GM23338 (cell line): Measurements from ENCODE around the gene TCERG1. TPM values are rescaled to one million over a fixed set of nuclear protein-coding genes. Genes with fewer than 3 reads are reported as not detected.
A peak's percentile ranks its signal among the peaks of the same experiment; 100 is the strongest.

Experiments used
- ATAC-seq: fragments of 200-7000 bp; cut with Tn5 transposase; 3 replicates; pipeline ENCODE4 v1.9.1; 2020
- DNase-seq: peaks from one replicate; pipeline ENCODE4 v3.0.0-alpha.2; 2015; ENCODE audit warnings: low spot score
- H2AFZ ChIP-seq: fragments of 200-600 bp; sonication (generic); 2 replicates; pipeline ENCODE4 v1.8.0; 2016; ENCODE audit warnings: antibody characterized with exemption, mild to moderate bottlenecking, moderate library complexity
- H3F3A ChIP-seq: fragments of 200-600 bp; sonication (generic); replicated peaks from 2 replicates; pipeline ENCODE4 v1.8.0; 2017; ENCODE audit warnings: antibody characterized with exemption, mixed run types, low read depth
- H3K27ac ChIP-seq: fragments of 200-600 bp; sonication (generic); 2 replicates; pipeline ENCODE4 v1.6.1; 2016; ENCODE audit warnings: low read depth
- H3K27me3 ChIP-seq: fragments of 200-600 bp; sonication (generic); 2 replicates; pipeline ENCODE4 v1.8.0; 2016; ENCODE audit warnings: mild to moderate bottlenecking, mixed run types, moderate library complexity; ENCODE audit not compliant: insufficient read depth
- H3K36me3 ChIP-seq: fragments of 200-600 bp; sonication (generic); 2 replicates; pipeline ENCODE4 v1.8.0; 2016; ENCODE audit warnings: mild to moderate bottlenecking; ENCODE audit not compliant: insufficient read depth
- H3K4me1 ChIP-seq: fragments of 200-600 bp; sonication (generic); 2 replicates; pipeline ENCODE4 v1.8.0; 2016; ENCODE audit warnings: mild to moderate bottlenecking, moderate library complexity; ENCODE audit not compliant: insufficient read depth
- H3K4me2 ChIP-seq: fragments of 200-600 bp; sonication (generic); 2 replicates; pipeline ENCODE4 v1.7.1; 2017; ENCODE audit warnings: mixed run types
- H3K4me3 ChIP-seq: fragments of 200-600 bp; sonication (generic); 2 replicates; pipeline ENCODE4 v1.6.1; 2016; ENCODE audit warnings: mixed run types
- H3K79me2 ChIP-seq: fragments of 200-600 bp; sonication (generic); replicated peaks from 2 replicates; pipeline ENCODE4 v1.8.0; 2017; ENCODE audit warnings: mild to moderate bottlenecking; ENCODE audit not compliant: insufficient read depth
- H3K9me2 ChIP-seq: fragments of 200-600 bp; sonication (generic); 2 replicates; pipeline ENCODE4 v1.8.0; 2017; ENCODE audit not compliant: insufficient read depth
- H4K20me1 ChIP-seq: fragments of 200-600 bp; sonication (generic); replicated peaks from 2 replicates; pipeline ENCODE4 v1.8.0; 2017; ENCODE audit warnings: mild to moderate bottlenecking; ENCODE audit not compliant: insufficient read depth
- H3K27ac Mint-ChIP-seq: 2 replicates; pipeline ENCODE4 v1.8.0; 2020; ENCODE audit warnings: inconsistent platforms, mild to moderate bottlenecking, moderate library complexity, mixed read lengths
- H3K27me3 Mint-ChIP-seq: 3 replicates; pipeline ENCODE4 v1.8.0; 2022; ENCODE audit warnings: low read depth, mild to moderate bottlenecking, moderate library complexity, mixed read lengths, inconsistent platforms; ENCODE audit not compliant: insufficient read depth, poor library complexity
- H3K36me3 Mint-ChIP-seq: 3 replicates; pipeline ENCODE4 v1.8.0; 2021; ENCODE audit warnings: low read depth, mild to moderate bottlenecking, inconsistent platforms, moderate library complexity, mixed read lengths
- H3K4me1 Mint-ChIP-seq: 3 replicates; pipeline ENCODE4 v1.8.0; 2020; ENCODE audit warnings: mild to moderate bottlenecking, inconsistent platforms, mixed read lengths
- H3K4me3 Mint-ChIP-seq: 3 replicates; pipeline ENCODE4 v1.8.0; 2021; ENCODE audit warnings: moderate library complexity, mild to moderate bottlenecking, inconsistent platforms, mixed read lengths
- H3K9me3 Mint-ChIP-seq: 3 replicates; pipeline ENCODE4 v1.8.0; 2020; ENCODE audit warnings: moderate library complexity, mild to moderate bottlenecking, inconsistent platforms, mixed read lengths
- CREB1 ChIP-seq: fragments of 250-450 bp; sonication (Bioruptor Pico); IDR thresholded peaks from 2 replicates; pipeline ENCODE4 v1.5.0; 2020; ENCODE audit warnings: low read depth, mild to moderate bottlenecking, moderate library complexity
- ETS1 ChIP-seq: IDR thresholded peaks from 2 replicates; pipeline ENCODE4 v1.6.1; 2016; ENCODE audit warnings: antibody characterized with exemption
- EZH2 ChIP-seq: fragments of 200-600 bp; sonication (generic); IDR thresholded peaks from one replicate; pipeline ENCODE4 v1.8.0; 2017; ENCODE audit warnings: antibody characterized with exemption, mild to moderate bottlenecking, low read depth; ENCODE audit not compliant: unreplicated experiment
- EZH2phosphoT487 ChIP-seq: fragments of 200-600 bp; sonication (generic); IDR thresholded peaks from one replicate; pipeline ENCODE4 v1.8.1; 2018; ENCODE audit warnings: antibody characterized with exemption; ENCODE audit not compliant: unreplicated experiment
- NANOG ChIP-seq: IDR thresholded peaks from 2 replicates; pipeline ENCODE4 v1.6.1; 2016; ENCODE audit warnings: antibody characterized with exemption, borderline replicate concordance
- REST ChIP-seq: IDR thresholded peaks from one replicate; pipeline ENCODE4 v1.6.1; 2018; ENCODE audit warnings: antibody characterized with exemption; ENCODE audit not compliant: unreplicated experiment
- STAT1 ChIP-seq: IDR thresholded peaks from one replicate; pipeline ENCODE4 v1.6.1; 2016; ENCODE audit warnings: antibody characterized with exemption; ENCODE audit not compliant: unreplicated experiment
- ZNF114 ChIP-seq: fragments of 250-450 bp; sonication (Bioruptor Pico); IDR thresholded peaks from 2 replicates; pipeline ENCODE4 v1.5.0; 2020; ENCODE audit warnings: mild to moderate bottlenecking, moderate library complexity
- ZNF331 ChIP-seq: fragments of 250-450 bp; sonication (Bioruptor Pico); IDR thresholded peaks from 2 replicates; pipeline ENCODE4 v1.5.0; 2020; ENCODE audit warnings: low read depth, mild to moderate bottlenecking, moderate library complexity
- polyA plus RNA-seq: library from polyadenylated mRNA; unstranded; fragments of >200 nt; fragmentation: Nextera tagmentation; extraction: Ambion mirVana; gene quantifications from 2 replicates; pipeline ENCODE4 v1.2.1, GENCODE V29; 2016
- total RNA-seq: library from RNA; depleted of rRNA; stranded (reverse); fragments of >200 nt; shearing (Covaris generic); gene quantifications from 2 replicates; pipeline ENCODE4 v1.2.3, GENCODE V29; 2014
- TF ChIP-seq, protein P1 (sequence below), 2 experiments: fragments of 200-600 bp in 1 of 2; sonication (generic) in 1 of 2; conservative IDR thresholded peaks; 2 replicates each; pipeline versions ENCODE4 v1.5.1 to v1.6.1; 2016 to 2017; ENCODE audit warnings: antibody characterized with exemption in 2 of 2, low read depth in 2 of 2, mild to moderate bottlenecking in 2 of 2, moderate library complexity in 1 of 2

The TCERG1 gene
- total and polyA plus RNA-seq, 2 experiments from 2014 or later = 127 to 178 TPM

DNA sequence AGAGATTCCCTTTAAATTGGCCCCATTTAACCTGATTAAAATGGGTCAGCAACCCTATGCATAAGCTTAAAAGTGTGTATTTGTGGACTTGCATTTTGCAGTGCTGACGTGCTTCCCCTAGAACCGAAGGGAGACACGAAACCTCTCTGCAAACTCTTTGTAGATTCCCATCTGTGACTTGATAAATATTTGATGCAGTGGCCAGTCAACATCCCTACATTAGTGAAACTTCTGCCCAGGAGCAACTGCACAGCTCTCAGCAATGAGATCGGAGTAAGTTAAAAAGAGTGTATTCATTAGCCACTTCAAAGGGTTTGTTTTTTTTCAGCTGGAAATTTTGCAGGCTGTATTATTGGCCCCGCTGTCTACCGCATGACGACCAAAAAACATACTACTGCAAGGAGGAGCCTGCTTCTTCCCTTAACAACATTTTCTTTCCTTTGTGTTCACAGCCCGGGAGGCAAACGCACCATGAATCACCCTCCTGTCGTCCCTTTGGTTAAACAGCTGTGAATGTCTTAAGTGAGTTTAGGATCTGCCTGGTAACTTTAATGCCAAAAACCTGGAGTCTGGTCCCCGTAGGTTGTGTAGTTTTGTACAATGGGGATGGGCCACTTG, 38.0 kb upstream of the TCERG1 start:
- Mint-ChIP-seq H3K27ac (no peak overlapping the region), H3K27me3 (no peaks in the 10 kb centered on the region), H3K4me1 (peaks cover 14% of the 10 kb centered on the region), H3K9me3 (no peaks in the 10 kb centered on the region), H3K4me3 (no peak overlapping the region), H3K36me3 (no peaks in the 10 kb centered on the region)
- Histone ChIP-seq H3K9me2 (no peaks in the 10 kb centered on the region), H3K27me3 (no peaks in the 10 kb centered on the region), H3K4me2 (no peak overlapping the region), H3K27ac (no peak overlapping the region), H3K36me3 (no peaks in the 10 kb centered on the region), H3K4me1 (no peaks in the 10 kb centered on the region), H3K4me3 (no peak overlapping the region), H4K20me1 (no peaks in the 10 kb centered on the region), H2AFZ (peak overlapping the region; percentile 34; the same call in 1 of the 2 replicates), H3K79me2 (no peaks in the 10 kb centered on the region), H3F3A (no peaks in the 10 kb centered on the region)
- ATAC-seq = peak; percentile 62
- DNase-seq = no peak
- TF ChIP-seq, protein P1, sequence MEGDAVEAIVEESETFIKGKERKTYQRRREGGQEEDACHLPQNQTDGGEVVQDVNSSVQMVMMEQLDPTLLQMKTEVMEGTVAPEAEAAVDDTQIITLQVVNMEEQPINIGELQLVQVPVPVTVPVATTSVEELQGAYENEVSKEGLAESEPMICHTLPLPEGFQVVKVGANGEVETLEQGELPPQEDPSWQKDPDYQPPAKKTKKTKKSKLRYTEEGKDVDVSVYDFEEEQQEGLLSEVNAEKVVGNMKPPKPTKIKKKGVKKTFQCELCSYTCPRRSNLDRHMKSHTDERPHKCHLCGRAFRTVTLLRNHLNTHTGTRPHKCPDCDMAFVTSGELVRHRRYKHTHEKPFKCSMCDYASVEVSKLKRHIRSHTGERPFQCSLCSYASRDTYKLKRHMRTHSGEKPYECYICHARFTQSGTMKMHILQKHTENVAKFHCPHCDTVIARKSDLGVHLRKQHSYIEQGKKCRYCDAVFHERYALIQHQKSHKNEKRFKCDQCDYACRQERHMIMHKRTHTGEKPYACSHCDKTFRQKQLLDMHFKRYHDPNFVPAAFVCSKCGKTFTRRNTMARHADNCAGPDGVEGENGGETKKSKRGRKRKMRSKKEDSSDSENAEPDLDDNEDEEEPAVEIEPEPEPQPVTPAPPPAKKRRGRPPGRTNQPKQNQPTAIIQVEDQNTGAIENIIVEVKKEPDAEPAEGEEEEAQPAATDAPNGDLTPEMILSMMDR (conservative IDR thresholded peaks at IDR 0.05; ENCODE audit: low read depth in 2 of 2) = no peak
- TF ChIP-seq STAT1 = no peak
- no peak for TF ChIP-seq CREB1
- TF ChIP-seq ZNF331 (CRISPR knock-in tag) = no peak
- TF ChIP-seq EZH2phosphoT487 = no peak
- TF ChIP-seq REST = no peak
- TF ChIP-seq EZH2 = no peak
- no peak for TF ChIP-seq ETS1

DNA sequence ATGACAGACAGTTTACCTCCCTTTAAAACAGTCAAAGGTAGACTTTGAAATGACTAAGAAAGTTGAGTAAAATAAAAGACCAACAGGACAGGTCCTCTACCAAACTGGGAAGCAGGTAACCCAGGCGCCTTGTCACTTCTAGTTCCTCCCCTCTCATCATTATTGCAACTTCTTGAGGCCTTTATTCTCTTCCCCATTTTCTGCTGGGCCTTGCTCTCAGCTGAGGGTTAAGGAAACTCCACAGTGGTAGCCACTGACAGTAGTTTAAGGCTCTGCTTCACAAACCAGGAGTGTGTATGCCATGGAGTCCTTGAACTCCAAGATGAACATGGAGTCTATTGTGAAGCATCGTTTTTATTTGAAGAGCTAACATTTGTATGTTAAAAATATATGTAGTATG, 36.9 kb upstream of the TCERG1 start:
- H3K27me3 Mint-ChIP-seq = no peaks in the 10 kb centered on the region

More for the DNA sequence above, 36.9 kb upstream of the TCERG1 start:
- ATAC-seq = peak; percentile 34; the same call in 2 of the 3 replicates
- Mint-ChIP-seq H3K4me3 (no peak overlapping the region), H3K27ac (no peak overlapping the region; the same call in 1 of the 2 replicates), H3K9me3 (no peaks in the 10 kb centered on the region), H3K36me3 (no peaks in the 10 kb centered on the region), H3K4me1 (peaks cover 12% of the 10 kb centered on the region)
- Histone ChIP-seq H2AFZ (peak overlapping the region; percentile 34), H3K4me1 (no peaks in the 10 kb centered on the region), H3K4me2 (no peak overlapping the region), H3K4me3 (no peak overlapping the region), H3K9me2 (no peaks in the 10 kb centered on the region), H3F3A (no peaks in the 10 kb centered on the region), H3K27ac (no peak overlapping the region), H3K36me3 (no peaks in the 10 kb centered on the region), H3K79me2 (no peaks in the 10 kb centered on the region), H4K20me1 (no peaks in the 10 kb centered on the region), H3K27me3 (no peaks in the 10 kb centered on the region)
- no peak for DNase-seq
- no peak for TF ChIP-seq NANOG
- TF ChIP-seq EZH2 = no peak
- TF ChIP-seq ZNF114 (CRISPR knock-in tag) = no peak
- TF ChIP-seq ETS1 = no peak
